GM23338 (cell line): ENCODE results near the gene ZNF800. TPM values are rescaled to one million over a fixed set of nuclear protein-coding genes. Genes with fewer than 3 reads are reported as not detected.

Experiments used
- ATAC-seq: fragments of 200-7000 bp; cut with Tn5 transposase; 3 replicates; pipeline ENCODE4 v1.9.1; 2020
- DNase-seq: peaks from one replicate; pipeline ENCODE4 v3.0.0-alpha.2; 2015; ENCODE audit warnings: low spot score
- H2AFZ ChIP-seq: fragments of 200-600 bp; sonication (generic); 2 replicates; pipeline ENCODE4 v1.8.0; 2016; ENCODE audit warnings: antibody characterized with exemption, mild to moderate bottlenecking, moderate library complexity
- H3F3A ChIP-seq: fragments of 200-600 bp; sonication (generic); replicated peaks from 2 replicates; pipeline ENCODE4 v1.8.0; 2017; ENCODE audit warnings: antibody characterized with exemption, mixed run types, low read depth
- H3K27ac ChIP-seq: fragments of 200-600 bp; sonication (generic); 2 replicates; pipeline ENCODE4 v1.6.1; 2016; ENCODE audit warnings: low read depth
- H3K27me3 ChIP-seq: fragments of 200-600 bp; sonication (generic); 2 replicates; pipeline ENCODE4 v1.8.0; 2016; ENCODE audit warnings: mild to moderate bottlenecking, mixed run types, moderate library complexity; ENCODE audit not compliant: insufficient read depth
- H3K36me3 ChIP-seq: fragments of 200-600 bp; sonication (generic); 2 replicates; pipeline ENCODE4 v1.8.0; 2016; ENCODE audit warnings: mild to moderate bottlenecking; ENCODE audit not compliant: insufficient read depth
- H3K4me1 ChIP-seq: fragments of 200-600 bp; sonication (generic); 2 replicates; pipeline ENCODE4 v1.8.0; 2016; ENCODE audit warnings: mild to moderate bottlenecking, moderate library complexity; ENCODE audit not compliant: insufficient read depth
- H3K4me2 ChIP-seq: fragments of 200-600 bp; sonication (generic); 2 replicates; pipeline ENCODE4 v1.7.1; 2017; ENCODE audit warnings: mixed run types
- H3K4me3 ChIP-seq: fragments of 200-600 bp; sonication (generic); 2 replicates; pipeline ENCODE4 v1.6.1; 2016; ENCODE audit warnings: mixed run types
- H3K79me2 ChIP-seq: fragments of 200-600 bp; sonication (generic); replicated peaks from 2 replicates; pipeline ENCODE4 v1.8.0; 2017; ENCODE audit warnings: mild to moderate bottlenecking; ENCODE audit not compliant: insufficient read depth
- H3K9me2 ChIP-seq: fragments of 200-600 bp; sonication (generic); 2 replicates; pipeline ENCODE4 v1.8.0; 2017; ENCODE audit not compliant: insufficient read depth
- H4K20me1 ChIP-seq: fragments of 200-600 bp; sonication (generic); replicated peaks from 2 replicates; pipeline ENCODE4 v1.8.0; 2017; ENCODE audit warnings: mild to moderate bottlenecking; ENCODE audit not compliant: insufficient read depth
- H3K27ac Mint-ChIP-seq: 2 replicates; pipeline ENCODE4 v1.8.0; 2020; ENCODE audit warnings: inconsistent platforms, mild to moderate bottlenecking, moderate library complexity, mixed read lengths
- H3K27me3 Mint-ChIP-seq: 3 replicates; pipeline ENCODE4 v1.8.0; 2022; ENCODE audit warnings: low read depth, mild to moderate bottlenecking, moderate library complexity, mixed read lengths, inconsistent platforms; ENCODE audit not compliant: insufficient read depth, poor library complexity
- H3K36me3 Mint-ChIP-seq: 3 replicates; pipeline ENCODE4 v1.8.0; 2021; ENCODE audit warnings: low read depth, mild to moderate bottlenecking, inconsistent platforms, moderate library complexity, mixed read lengths
- H3K4me1 Mint-ChIP-seq: 3 replicates; pipeline ENCODE4 v1.8.0; 2020; ENCODE audit warnings: mild to moderate bottlenecking, inconsistent platforms, mixed read lengths
- H3K4me3 Mint-ChIP-seq: 3 replicates; pipeline ENCODE4 v1.8.0; 2021; ENCODE audit warnings: moderate library complexity, mild to moderate bottlenecking, inconsistent platforms, mixed read lengths
- H3K9me3 Mint-ChIP-seq: 3 replicates; pipeline ENCODE4 v1.8.0; 2020; ENCODE audit warnings: moderate library complexity, mild to moderate bottlenecking, inconsistent platforms, mixed read lengths
- JUNB ChIP-seq: IDR thresholded peaks from one replicate; pipeline ENCODE4 v1.6.1; 2016; ENCODE audit warnings: antibody characterized with exemption; ENCODE audit not compliant: unreplicated experiment
- REST ChIP-seq: IDR thresholded peaks from one replicate; pipeline ENCODE4 v1.6.1; 2018; ENCODE audit warnings: antibody characterized with exemption; ENCODE audit not compliant: unreplicated experiment
- ZNF114 ChIP-seq: fragments of 250-450 bp; sonication (Bioruptor Pico); IDR thresholded peaks from 2 replicates; pipeline ENCODE4 v1.5.0; 2020; ENCODE audit warnings: mild to moderate bottlenecking, moderate library complexity
- ZNF331 ChIP-seq: fragments of 250-450 bp; sonication (Bioruptor Pico); IDR thresholded peaks from 2 replicates; pipeline ENCODE4 v1.5.0; 2020; ENCODE audit warnings: low read depth, mild to moderate bottlenecking, moderate library complexity
- polyA plus RNA-seq: library from polyadenylated mRNA; unstranded; fragments of >200 nt; fragmentation: Nextera tagmentation; extraction: Ambion mirVana; gene quantifications from 2 replicates; pipeline ENCODE4 v1.2.1, GENCODE V29; 2016
- total RNA-seq: library from RNA; depleted of rRNA; stranded (reverse); fragments of >200 nt; shearing (Covaris generic); gene quantifications from 2 replicates; pipeline ENCODE4 v1.2.3, GENCODE V29; 2014
- TF ChIP-seq, protein P1 (sequence below): fragments of 250-450 bp; sonication (Bioruptor Pico); IDR thresholded peaks from 2 replicates; pipeline ENCODE4 v1.5.0; 2020; ENCODE audit warnings: mild to moderate bottlenecking, moderate library complexity
- TF ChIP-seq, protein P2 (sequence below), 2 experiments: fragments of 200-600 bp in 1 of 2; sonication (generic) in 1 of 2; conservative IDR thresholded peaks; 2 replicates each; pipeline versions ENCODE4 v1.5.1 to v1.6.1; 2016 to 2017; ENCODE audit warnings: antibody characterized with exemption in 2 of 2, low read depth in 2 of 2, mild to moderate bottlenecking in 2 of 2, moderate library complexity in 1 of 2
- TF ChIP-seq, protein P3 (sequence below): IDR thresholded peaks from 2 replicates; pipeline ENCODE4 v1.6.1; 2016; ENCODE audit warnings: antibody characterized with exemption

Gene ZNF800
- total and polyA plus RNA-seq, 2 experiments from 2014 or later: 5.4 to 8.3 TPM

DNA sequence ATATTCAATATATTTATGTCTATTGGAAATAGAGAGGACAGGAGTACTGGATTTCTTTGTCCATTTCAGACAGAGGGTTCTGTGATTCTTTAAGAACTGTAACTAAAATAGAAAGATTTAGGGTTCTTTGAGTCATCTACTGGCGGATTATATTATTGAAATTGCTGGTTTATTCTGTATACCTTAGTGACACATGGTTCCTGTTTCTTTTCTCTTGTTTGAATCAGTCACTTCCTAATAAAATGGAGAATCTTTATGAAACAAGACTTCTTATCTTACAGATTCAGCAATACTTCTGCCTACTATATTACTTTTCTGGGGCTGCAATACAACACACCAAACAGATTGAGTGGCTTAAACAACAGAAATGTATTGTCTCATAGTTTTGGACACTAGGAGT lies 20.8 kb upstream of the ZNF800 start:
- ATAC-seq: no peak
- H3K9me3 Mint-ChIP-seq: no peaks in the 10 kb centered on the region
- TF ChIP-seq, protein P1, sequence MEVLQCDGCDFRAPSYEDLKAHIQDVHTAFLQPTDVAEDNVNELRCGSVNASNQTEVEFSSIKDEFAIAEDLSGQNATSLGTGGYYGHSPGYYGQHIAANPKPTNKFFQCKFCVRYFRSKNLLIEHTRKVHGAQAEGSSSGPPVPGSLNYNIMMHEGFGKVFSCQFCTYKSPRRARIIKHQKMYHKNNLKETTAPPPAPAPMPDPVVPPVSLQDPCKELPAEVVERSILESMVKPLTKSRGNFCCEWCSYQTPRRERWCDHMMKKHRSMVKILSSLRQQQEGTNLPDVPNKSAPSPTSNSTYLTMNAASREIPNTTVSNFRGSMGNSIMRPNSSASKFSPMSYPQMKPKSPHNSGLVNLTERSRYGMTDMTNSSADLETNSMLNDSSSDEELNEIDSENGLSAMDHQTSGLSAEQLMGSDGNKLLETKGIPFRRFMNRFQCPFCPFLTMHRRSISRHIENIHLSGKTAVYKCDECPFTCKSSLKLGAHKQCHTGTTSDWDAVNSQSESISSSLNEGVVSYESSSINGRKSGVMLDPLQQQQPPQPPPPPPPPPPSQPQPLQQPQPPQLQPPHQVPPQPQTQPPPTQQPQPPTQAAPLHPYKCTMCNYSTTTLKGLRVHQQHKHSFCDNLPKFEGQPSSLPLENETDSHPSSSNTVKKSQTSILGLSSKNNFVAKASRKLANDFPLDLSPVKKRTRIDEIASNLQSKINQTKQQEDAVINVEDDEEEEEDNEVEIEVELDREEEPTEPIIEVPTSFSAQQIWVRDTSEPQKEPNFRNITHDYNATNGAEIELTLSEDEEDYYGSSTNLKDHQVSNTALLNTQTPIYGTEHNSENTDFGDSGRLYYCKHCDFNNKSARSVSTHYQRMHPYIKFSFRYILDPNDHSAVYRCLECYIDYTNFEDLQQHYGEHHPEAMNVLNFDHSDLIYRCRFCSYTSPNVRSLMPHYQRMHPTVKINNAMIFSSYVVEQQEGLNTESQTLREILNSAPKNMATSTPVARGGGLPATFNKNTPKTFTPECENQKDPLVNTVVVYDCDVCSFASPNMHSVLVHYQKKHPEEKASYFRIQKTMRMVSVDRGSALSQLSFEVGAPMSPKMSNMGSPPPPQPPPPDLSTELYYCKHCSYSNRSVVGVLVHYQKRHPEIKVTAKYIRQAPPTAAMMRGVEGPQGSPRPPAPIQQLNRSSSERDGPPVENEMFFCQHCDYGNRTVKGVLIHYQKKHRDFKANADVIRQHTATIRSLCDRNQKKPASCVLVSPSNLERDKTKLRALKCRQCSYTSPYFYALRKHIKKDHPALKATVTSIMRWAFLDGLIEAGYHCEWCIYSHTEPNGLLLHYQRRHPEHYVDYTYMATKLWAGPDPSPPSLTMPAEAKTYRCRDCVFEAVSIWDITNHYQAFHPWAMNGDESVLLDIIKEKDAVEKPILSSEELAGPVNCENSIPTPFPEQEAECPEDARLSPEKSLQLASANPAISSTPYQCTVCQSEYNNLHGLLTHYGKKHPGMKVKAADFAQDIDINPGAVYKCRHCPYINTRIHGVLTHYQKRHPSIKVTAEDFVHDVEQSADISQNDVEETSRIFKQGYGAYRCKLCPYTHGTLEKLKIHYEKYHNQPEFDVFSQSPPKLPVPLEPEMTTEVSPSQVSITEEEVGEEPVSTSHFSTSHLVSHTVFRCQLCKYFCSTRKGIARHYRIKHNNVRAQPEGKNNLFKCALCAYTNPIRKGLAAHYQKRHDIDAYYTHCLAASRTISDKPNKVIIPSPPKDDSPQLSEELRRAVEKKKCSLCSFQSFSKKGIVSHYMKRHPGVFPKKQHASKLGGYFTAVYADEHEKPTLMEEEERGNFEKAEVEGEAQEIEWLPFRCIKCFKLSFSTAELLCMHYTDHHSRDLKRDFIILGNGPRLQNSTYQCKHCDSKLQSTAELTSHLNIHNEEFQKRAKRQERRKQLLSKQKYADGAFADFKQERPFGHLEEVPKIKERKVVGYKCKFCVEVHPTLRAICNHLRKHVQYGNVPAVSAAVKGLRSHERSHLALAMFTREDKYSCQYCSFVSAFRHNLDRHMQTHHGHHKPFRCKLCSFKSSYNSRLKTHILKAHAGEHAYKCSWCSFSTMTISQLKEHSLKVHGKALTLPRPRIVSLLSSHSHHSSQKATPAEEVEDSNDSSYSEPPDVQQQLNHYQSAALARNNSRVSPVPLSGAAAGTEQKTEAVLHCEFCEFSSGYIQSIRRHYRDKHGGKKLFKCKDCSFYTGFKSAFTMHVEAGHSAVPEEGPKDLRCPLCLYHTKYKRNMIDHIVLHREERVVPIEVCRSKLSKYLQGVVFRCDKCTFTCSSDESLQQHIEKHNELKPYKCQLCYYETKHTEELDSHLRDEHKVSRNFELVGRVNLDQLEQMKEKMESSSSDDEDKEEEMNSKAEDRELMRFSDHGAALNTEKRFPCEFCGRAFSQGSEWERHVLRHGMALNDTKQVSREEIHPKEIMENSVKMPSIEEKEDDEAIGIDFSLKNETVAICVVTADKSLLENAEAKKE (CRISPR knock-in tag): no peak
- TF ChIP-seq, protein P2, sequence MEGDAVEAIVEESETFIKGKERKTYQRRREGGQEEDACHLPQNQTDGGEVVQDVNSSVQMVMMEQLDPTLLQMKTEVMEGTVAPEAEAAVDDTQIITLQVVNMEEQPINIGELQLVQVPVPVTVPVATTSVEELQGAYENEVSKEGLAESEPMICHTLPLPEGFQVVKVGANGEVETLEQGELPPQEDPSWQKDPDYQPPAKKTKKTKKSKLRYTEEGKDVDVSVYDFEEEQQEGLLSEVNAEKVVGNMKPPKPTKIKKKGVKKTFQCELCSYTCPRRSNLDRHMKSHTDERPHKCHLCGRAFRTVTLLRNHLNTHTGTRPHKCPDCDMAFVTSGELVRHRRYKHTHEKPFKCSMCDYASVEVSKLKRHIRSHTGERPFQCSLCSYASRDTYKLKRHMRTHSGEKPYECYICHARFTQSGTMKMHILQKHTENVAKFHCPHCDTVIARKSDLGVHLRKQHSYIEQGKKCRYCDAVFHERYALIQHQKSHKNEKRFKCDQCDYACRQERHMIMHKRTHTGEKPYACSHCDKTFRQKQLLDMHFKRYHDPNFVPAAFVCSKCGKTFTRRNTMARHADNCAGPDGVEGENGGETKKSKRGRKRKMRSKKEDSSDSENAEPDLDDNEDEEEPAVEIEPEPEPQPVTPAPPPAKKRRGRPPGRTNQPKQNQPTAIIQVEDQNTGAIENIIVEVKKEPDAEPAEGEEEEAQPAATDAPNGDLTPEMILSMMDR (conservative IDR thresholded peaks at IDR 0.05; ENCODE audit: low read depth in 2 of 2): no peak
- no peak for TF ChIP-seq ZNF331
- TF ChIP-seq, protein P3, sequence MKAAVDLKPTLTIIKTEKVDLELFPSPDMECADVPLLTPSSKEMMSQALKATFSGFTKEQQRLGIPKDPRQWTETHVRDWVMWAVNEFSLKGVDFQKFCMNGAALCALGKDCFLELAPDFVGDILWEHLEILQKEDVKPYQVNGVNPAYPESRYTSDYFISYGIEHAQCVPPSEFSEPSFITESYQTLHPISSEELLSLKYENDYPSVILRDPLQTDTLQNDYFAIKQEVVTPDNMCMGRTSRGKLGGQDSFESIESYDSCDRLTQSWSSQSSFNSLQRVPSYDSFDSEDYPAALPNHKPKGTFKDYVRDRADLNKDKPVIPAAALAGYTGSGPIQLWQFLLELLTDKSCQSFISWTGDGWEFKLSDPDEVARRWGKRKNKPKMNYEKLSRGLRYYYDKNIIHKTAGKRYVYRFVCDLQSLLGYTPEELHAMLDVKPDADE: no peak
- TF ChIP-seq JUNB: no peak
- TF ChIP-seq REST: no peak
- no peak for TF ChIP-seq ZNF114 (CRISPR knock-in tag)
- Histone ChIP-seq H3K4me2 (no peak overlapping the region), H3K9me2 (no peaks in the 10 kb centered on the region), H2AFZ (no peak overlapping the region), H3F3A (no peaks in the 10 kb centered on the region), H3K36me3 (no peaks in the 10 kb centered on the region), H4K20me1 (no peaks in the 10 kb centered on the region), H3K4me1 (no peaks in the 10 kb centered on the region), H3K27ac (no peak overlapping the region), H3K4me3 (no peak overlapping the region), H3K79me2 (no peaks in the 10 kb centered on the region), H3K27me3 (no peaks in the 10 kb centered on the region)
- H3K27me3 Mint-ChIP-seq: peaks cover 3% of the 10 kb centered on the region
- H3K36me3 Mint-ChIP-seq: no peaks in the 10 kb centered on the region
- no peak for DNase-seq
- no peak overlapping the region for H3K27ac Mint-ChIP-seq
- no peak overlapping the region for H3K4me3 Mint-ChIP-seq
- H3K4me1 Mint-ChIP-seq: no peaks in the 10 kb centered on the region
